GM12878 (cell line): ENCODE results near the gene AJM1. TPM values are rescaled to one million over a fixed set of nuclear protein-coding genes. Genes with fewer than 3 reads are reported as not detected.

Experiments
- PAX5 ChIP-seq: IDR thresholded peaks from 2 replicates; pipeline ENCODE4 v1.6.1; 2011; ENCODE audit warnings: low read depth, low read length, borderline replicate concordance
- SMAD5 ChIP-seq: IDR thresholded peaks from 2 replicates; pipeline ENCODE4 v1.6.1; 2016; ENCODE audit warnings: antibody characterized with exemption, low read depth
- SRF ChIP-seq, 2 experiments: IDR thresholded peaks; 2 replicates each; pipeline ENCODE4 v1.6.1; 2011; ENCODE audit warnings: low read depth in 2 of 2, low read length in 2 of 2, mild to moderate bottlenecking in 1 of 2, moderate library complexity in 1 of 2
- TCF3 ChIP-seq: IDR thresholded peaks from 2 replicates; pipeline ENCODE4 v1.6.1; 2012; ENCODE audit warnings: low read depth, mild to moderate bottlenecking, low read length, borderline replicate concordance; ENCODE audit not compliant: insufficient read depth
- WRNIP1 ChIP-seq: IDR thresholded peaks from 2 replicates; pipeline ENCODE4 v1.6.1; 2011; ENCODE audit warnings: low read depth, low read length, improper control_type of control experiment, borderline replicate concordance
- YBX1 ChIP-seq: fragments of 450-650 bp; IDR thresholded peaks from 2 replicates; pipeline ENCODE4 v1.6.1; 2016; ENCODE audit warnings: antibody characterized with exemption
- polyA plus RNA-seq, 11 experiments: library from polyadenylated mRNA; depleted of rRNA in 4 of 11; unstranded in 6 of 11; stranded (reverse) in 5 of 11; fragments of >200 nt; fragmentation: Nextera tagmentation in 4 of 11; fragmentation: Illumina TruSeq in 1 of 11; extraction: Ambion mirVana in 4 of 11; extraction: Trizol in 1 of 11; gene quantifications; 1 replicate in 1 of 11; 2 replicates in 10 of 11; pipeline versions ENCODE4 v1.2.1 to v1.2.3, GENCODE V29; 2011 to 2016; ENCODE audit warnings: inconsistent platforms in 2 of 11, missing spikeins in 2 of 11, low read depth in 1 of 11
- total RNA-seq, 4 experiments: library from RNA; depleted of rRNA in 3 of 4; stranded (reverse); fragments of >200 nt in 3 of 4; fragmentation: Illumina TruSeq in 1 of 4; extraction: Trizol in 1 of 4; gene quantifications; 2 replicates each; pipeline versions ENCODE4 v1.2.1 to v1.2.3, GENCODE V29; 2013 to 2021
- TF ChIP-seq, protein P1 (sequence below): fragments of 450-650 bp; IDR thresholded peaks from 2 replicates; pipeline ENCODE4 v1.6.1; 2017; ENCODE audit warnings: mild to moderate bottlenecking, moderate library complexity

AJM1 gene
- total and polyA plus RNA-seq, 10 of the 15 experiments (the other 5 are each of a cell fraction or from before 2014, with no cell fraction given): 0.06 to 2.5 (median 1.0) TPM; not detected in 2

DNA sequence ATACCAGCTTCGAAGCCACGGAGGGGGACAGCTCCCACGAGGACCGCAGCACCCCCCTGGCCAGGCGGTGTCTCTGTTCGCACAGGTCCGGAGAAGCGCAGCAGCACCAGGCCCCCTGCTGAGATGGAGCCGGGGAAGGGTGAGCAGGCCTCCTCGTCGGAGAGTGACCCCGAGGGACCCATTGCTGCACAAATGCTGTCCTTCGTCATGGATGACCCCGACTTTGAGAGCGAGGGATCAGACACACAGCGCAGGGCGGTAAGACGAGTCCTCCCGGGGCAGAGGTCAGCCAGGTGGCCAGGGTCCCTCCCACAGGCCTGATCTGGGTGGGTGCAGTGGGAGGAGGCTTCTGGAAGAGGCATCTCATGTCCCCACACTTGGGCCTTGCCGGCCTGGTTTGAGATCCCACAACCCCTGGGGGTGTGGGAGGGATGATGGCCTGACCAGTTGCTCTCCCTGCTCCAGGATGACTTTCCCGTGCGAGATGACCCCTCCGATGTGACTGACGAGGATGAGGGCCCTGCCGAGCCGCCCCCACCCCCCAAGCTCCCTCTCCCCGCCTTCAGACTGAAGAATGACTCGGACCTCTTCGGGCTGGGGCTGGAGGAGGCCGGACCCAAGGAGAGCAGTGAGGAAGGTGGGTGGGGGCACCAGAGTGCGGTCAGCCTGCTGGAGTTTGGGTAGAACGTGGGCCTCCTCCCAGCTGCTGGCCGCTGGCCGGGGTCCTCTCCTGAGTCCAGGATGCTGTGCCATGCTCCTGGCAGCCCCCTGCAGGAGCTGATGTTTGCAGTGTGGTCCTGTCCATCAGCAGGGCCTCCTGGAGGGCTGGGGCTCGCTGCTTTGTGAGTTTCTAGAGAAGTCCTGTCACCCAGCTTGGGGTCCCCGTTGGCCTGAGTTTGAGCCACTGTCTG, 2.8 kb upstream of the AJM1 start (continued):
- TF ChIP-seq, protein P1, sequence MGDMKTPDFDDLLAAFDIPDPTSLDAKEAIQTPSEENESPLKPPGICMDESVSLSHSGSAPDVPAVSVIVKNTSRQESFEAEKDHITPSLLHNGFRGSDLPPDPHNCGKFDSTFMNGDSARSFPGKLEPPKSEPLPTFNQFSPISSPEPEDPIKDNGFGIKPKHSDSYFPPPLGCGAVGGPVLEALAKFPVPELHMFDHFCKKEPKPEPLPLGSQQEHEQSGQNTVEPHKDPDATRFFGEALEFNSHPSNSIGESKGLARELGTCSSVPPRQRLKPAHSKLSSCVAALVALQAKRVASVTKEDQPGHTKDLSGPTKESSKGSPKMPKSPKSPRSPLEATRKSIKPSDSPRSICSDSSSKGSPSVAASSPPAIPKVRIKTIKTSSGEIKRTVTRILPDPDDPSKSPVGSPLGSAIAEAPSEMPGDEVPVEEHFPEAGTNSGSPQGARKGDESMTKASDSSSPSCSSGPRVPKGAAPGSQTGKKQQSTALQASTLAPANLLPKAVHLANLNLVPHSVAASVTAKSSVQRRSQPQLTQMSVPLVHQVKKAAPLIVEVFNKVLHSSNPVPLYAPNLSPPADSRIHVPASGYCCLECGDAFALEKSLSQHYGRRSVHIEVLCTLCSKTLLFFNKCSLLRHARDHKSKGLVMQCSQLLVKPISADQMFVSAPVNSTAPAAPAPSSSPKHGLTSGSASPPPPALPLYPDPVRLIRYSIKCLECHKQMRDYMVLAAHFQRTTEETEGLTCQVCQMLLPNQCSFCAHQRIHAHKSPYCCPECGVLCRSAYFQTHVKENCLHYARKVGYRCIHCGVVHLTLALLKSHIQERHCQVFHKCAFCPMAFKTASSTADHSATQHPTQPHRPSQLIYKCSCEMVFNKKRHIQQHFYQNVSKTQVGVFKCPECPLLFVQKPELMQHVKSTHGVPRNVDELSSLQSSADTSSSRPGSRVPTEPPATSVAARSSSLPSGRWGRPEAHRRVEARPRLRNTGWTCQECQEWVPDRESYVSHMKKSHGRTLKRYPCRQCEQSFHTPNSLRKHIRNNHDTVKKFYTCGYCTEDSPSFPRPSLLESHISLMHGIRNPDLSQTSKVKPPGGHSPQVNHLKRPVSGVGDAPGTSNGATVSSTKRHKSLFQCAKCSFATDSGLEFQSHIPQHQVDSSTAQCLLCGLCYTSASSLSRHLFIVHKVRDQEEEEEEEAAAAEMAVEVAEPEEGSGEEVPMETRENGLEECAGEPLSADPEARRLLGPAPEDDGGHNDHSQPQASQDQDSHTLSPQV: no peak
- TF ChIP-seq SMAD5: no peak
- no peak for TF ChIP-seq YBX1
- no peak for TF ChIP-seq TCF3
- TF ChIP-seq PAX5: no peak
- TF ChIP-seq SRF (IDR thresholded peaks at IDR 0.05; ENCODE audit: low read depth in 2 of 2, low read length in 2 of 2): no peak
- TF ChIP-seq WRNIP1: no peak
